ENCODE measurements around the gene RNF223.

RNF223 gene

GRCh38 chr1:1083416-1084371, 9.6 kb upstream of the RNF223 start:
- TF ChIP-seq CTCF (IDR thresholded peaks at IDR 0.05; ENCODE audit: low read depth, low read length) (no peak), EZH2phosphoT487 (IDR thresholded peaks at IDR 0.05; ENCODE audit: low read depth) (no peak)
- Histone ChIP-seq H3K4me3 (ENCODE audit: low read length) (no peak overlapping the region), H2AFZ (ENCODE audit: low read depth, low read length) (no peak overlapping the region), H3K79me2 (ENCODE audit: low read length) (no peaks in the 10 kb centered on the region), H3K36me3 (replicated peaks; ENCODE audit: low read depth, low read length) (no peaks in the 10 kb centered on the region), H4K20me1 (ENCODE audit: insufficient read depth, low read length) (no peaks in the 10 kb centered on the region), H3K4me2 (ENCODE audit: low read length) (no peak overlapping the region), H3K9ac (ENCODE audit: low read length) (no peak overlapping the region), H3K27me3 (ENCODE audit: low read depth, low read length) (no peaks in the 10 kb centered on the region), H3K27ac (ENCODE audit: low read length) (no peak overlapping the region), H3K4me1 (ENCODE audit: low read length) (peaks cover 12% of the 10 kb centered on the region), H3K9me3 (ENCODE audit: insufficient read depth, low read length) (no peaks in the 10 kb centered on the region)

GRCh38 chr1:1082776-1083415, 8.8 kb upstream of the RNF223 start:
- Histone ChIP-seq H3K9me3 (ENCODE audit: insufficient read depth, low read length) (no peaks in the 10 kb centered on the region), H4K20me1 (ENCODE audit: insufficient read depth, low read length) (no peaks in the 10 kb centered on the region), H2AFZ (ENCODE audit: low read depth, low read length) (no peak overlapping the region), H3K36me3 (replicated peaks; ENCODE audit: low read depth, low read length) (no peaks in the 10 kb centered on the region), H3K79me2 (ENCODE audit: low read length) (no peaks in the 10 kb centered on the region), H3K9ac (ENCODE audit: low read length) (no peak overlapping the region), H3K4me3 (ENCODE audit: low read length) (no peak overlapping the region), H3K27me3 (ENCODE audit: low read depth, low read length) (no peaks in the 10 kb centered on the region), H3K4me2 (ENCODE audit: low read length) (no peak overlapping the region), H3K27ac (ENCODE audit: low read length) (no peak overlapping the region), H3K4me1 (ENCODE audit: low read length) (peaks cover 12% of the 10 kb centered on the region)
- TF ChIP-seq EZH2phosphoT487 (IDR thresholded peaks at IDR 0.05; ENCODE audit: low read depth) (no peak), CTCF (IDR thresholded peaks at IDR 0.05; ENCODE audit: low read depth, low read length) (no peak)

- Histone ChIP-seq H3K27me3 (ENCODE audit: low read depth, low read length) (no peaks in the 10 kb centered on the region), H3K9ac (ENCODE audit: low read length) (no peak overlapping the region), H3K4me1 (ENCODE audit: low read length) (peaks cover 12% of the 10 kb centered on the region), H3K4me2 (ENCODE audit: low read length) (no peak overlapping the region), H3K36me3 (replicated peaks; ENCODE audit: low read depth, low read length) (no peaks in the 10 kb centered on the region), H3K27ac (ENCODE audit: low read length) (no peak overlapping the region), H3K9me3 (ENCODE audit: insufficient read depth, low read length) (no peaks in the 10 kb centered on the region), H2AFZ (ENCODE audit: low read depth, low read length) (no peak overlapping the region), H3K79me2 (ENCODE audit: low read length) (no peaks in the 10 kb centered on the region), H4K20me1 (ENCODE audit: insufficient read depth, low read length) (no peaks in the 10 kb centered on the region), H3K4me3 (ENCODE audit: low read length) (no peak overlapping the region)
- no peak for TF ChIP-seq CTCF (IDR thresholded peaks at IDR 0.05; ENCODE audit: low read depth, low read length)
- TF ChIP-seq EZH2phosphoT487 (IDR thresholded peaks at IDR 0.05; ENCODE audit: low read depth) = no peak
These were observed 8.2 kb upstream of the RNF223 start for GRCh38 chr1:1082239-1082775.

Measured in OCI-LY3 (cell line).